Mucosa of descending colon (tissue), 3 donors: ENCODE measurements around the gene RPL31. TPM values are rescaled to one million over a fixed set of nuclear protein-coding genes. Genes with fewer than 3 reads are reported as not detected.

Experiments
- ATAC-seq: fragments of 200-7000 bp; cut with Tn5 transposase; one replicate; pipeline ENCODE4 v1.9.1; 2020; ENCODE audit warnings: mild to moderate bottlenecking, moderate library complexity
- DNase-seq, 3 donors: peaks; one replicate each; pipeline ENCODE4 v3.0.0-alpha.2; 2020
- H3K36me3 ChIP-seq: fragments of 200-600 bp; one replicate; pipeline ENCODE4 v1.8.0; 2021; ENCODE audit warnings: low read depth, mild to moderate bottlenecking
- H3K4me1 ChIP-seq: fragments of 200-600 bp; one replicate; pipeline ENCODE4 v1.8.0; 2021; ENCODE audit warnings: low read depth, mild to moderate bottlenecking
- H3K4me3 ChIP-seq: fragments of 200-600 bp; one replicate; pipeline ENCODE4 v1.8.0; 2021; ENCODE audit warnings: mild to moderate bottlenecking
- H3K9me3 ChIP-seq: fragments of 200-600 bp; one replicate; pipeline ENCODE4 v1.8.0; 2021; ENCODE audit warnings: mild to moderate bottlenecking
- CTCF ChIP-seq: fragments of 200-600 bp; IDR thresholded peaks from one replicate; pipeline ENCODE4 v1.8.0; 2022; ENCODE audit warnings: antibody characterized with exemption, mild to moderate bottlenecking
- intact Hi-C, 2 donors: fragments of 100-400 bp; cut with DNase I in 1 of 2; cut with micrococcal nuclease in 1 of 2; formaldehyde crosslinking; loops; one replicate each; pipeline versions ENCODE4 v1.11.0 to v1.11.1; 2022; cut with DNase I, micrococcal nuclease
- total RNA-seq, 3 donors: library from RNA; stranded (reverse); fragmentation: NEBNext Ultra II Directional in 2 of 3; extraction: Animal tissue kit (Norgen Biotek cat#: 25700) in 2 of 3; gene quantifications; one replicate each; pipeline versions ENCODE4 v1.2.1 to v1.2.4, GENCODE V29; 2021 to 2023
- donor health status: DM: no; HTN: no; CAD: no; lungs with moderate emphysema.
- donor health status: DM: no; HTN: no; CAD: no.
- donor health status: DM: no; HTN: yes; CAD: no.

RPL31 gene
- total RNA-seq, 3 donors from 2014 or later, result 933 to 1,008 (median 1,005) TPM

GRCh38 chr2:100975521-100975785 lies 26.6 kb upstream of the RPL31 start:
- Histone ChIP-seq H3K9me3 (no peaks in the 10 kb centered on the region), H3K36me3 (no peaks in the 10 kb centered on the region), H3K4me1 (no peaks in the 10 kb centered on the region), H3K4me3 (no peak overlapping the region)
- no peak for DNase-seq
- no peak for ATAC-seq
- no peak for TF ChIP-seq CTCF
- intact Hi-C loops, result no loop called here

- no peak overlapping the region for H3K4me3 ChIP-seq
- no peak for DNase-seq
- H3K4me1 ChIP-seq, result no peaks in the 10 kb centered on the region
- no peak for TF ChIP-seq CTCF
- H3K9me3 ChIP-seq, result no peaks in the 10 kb centered on the region
- intact Hi-C loops, result no loop called here
- no peaks in the 10 kb centered on the region for H3K36me3 ChIP-seq
- no peak for ATAC-seq
Measured at GRCh38 chr2:100976061-100976460, 26.0 kb upstream of the RPL31 start.

GRCh38 chr2:100976645-100977391 lies 25.3 kb upstream of the RPL31 start:
- no peak overlapping the region for H3K4me3 ChIP-seq
- DNase-seq (no peak), ATAC-seq (no peak)
- H3K4me1 ChIP-seq, result no peaks in the 10 kb centered on the region
- H3K9me3 ChIP-seq, result no peaks in the 10 kb centered on the region
- no peaks in the 10 kb centered on the region for H3K36me3 ChIP-seq
- intact Hi-C loops, result no loop called here
- TF ChIP-seq CTCF, result no peak

DNA sequence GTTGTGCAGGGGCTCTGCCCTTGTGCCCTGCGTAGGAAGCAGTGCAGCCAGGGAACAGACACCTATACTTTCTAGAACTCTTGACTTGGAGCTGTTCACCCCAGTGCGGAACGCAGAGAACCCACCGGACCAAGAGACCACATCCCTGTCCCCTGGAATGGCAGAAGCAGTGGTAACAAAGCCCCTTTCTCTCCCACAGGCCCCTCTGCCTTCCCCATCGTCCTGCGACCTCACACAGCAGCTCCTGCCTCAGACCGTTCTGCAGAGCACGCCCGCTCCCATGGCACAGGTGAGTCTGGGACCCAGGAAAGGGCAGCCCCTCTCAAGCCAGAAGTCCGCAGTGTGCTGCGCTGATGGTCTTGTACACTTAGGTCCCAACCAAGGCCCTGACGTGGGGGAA lies 24.6 kb upstream of the RPL31 start:
- H3K9me3 ChIP-seq, result no peaks in the 10 kb centered on the region
- H3K36me3 ChIP-seq, result no peaks in the 10 kb centered on the region
- no peak for ATAC-seq
- H3K4me1 ChIP-seq, result no peaks in the 10 kb centered on the region
- TF ChIP-seq CTCF, result no peak
- H3K4me3 ChIP-seq, result no peak overlapping the region
- intact Hi-C loops, result no loop called here
- DNase-seq, result no peak

- Histone ChIP-seq H3K9me3 (no peaks in the 10 kb centered on the region), H3K4me1 (no peaks in the 10 kb centered on the region), H3K36me3 (no peaks in the 10 kb centered on the region), H3K4me3 (no peak overlapping the region)
- DNase-seq (no peak), ATAC-seq (no peak)
- intact Hi-C loops, result no loop called here
- TF ChIP-seq CTCF, result no peak
Measured at GRCh38 chr2:100978582-100979191, 23.4 kb upstream of the RPL31 start.
